EH (cell line): ENCODE measurements around the gene COG7.

Experiments
- DNase-seq: peaks from one replicate; pipeline ENCODE4 v3.0.0-alpha.2; 2015; ENCODE audit warnings: low read depth

Gene COG7

DNA sequence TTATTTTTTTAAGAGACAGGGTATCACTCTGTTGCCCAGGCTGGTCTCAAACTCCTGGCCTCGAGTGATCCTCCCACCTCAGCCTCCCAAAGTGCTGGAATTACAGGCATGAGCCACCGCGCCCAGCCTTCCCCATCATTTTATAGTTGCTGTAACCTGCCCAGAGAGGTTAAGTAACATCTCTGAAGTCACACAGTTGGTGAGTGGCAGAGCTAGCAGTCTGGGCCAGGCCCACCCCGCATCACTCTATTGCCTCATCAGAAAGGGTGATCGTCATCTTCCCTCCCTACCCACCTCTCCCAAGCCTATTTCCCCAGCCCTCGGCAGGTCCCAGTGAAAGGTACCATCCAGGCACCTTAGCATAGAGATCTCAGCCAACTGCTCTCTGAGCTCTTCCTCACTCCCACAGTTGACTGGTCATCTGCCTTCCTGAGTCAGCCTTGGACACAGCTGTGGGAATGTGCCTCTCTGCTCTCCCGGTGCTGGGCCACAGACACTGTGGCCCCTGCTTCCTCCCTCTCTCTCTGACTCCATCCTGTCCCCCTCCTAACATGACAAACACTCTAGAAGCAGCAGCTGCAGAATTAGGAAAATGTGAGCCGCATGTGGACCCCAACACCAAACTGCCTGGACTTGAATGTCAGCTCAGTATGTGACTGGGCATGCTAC lies 93.8 kb downstream of the COG7 start:
- no peak for DNase-seq

DNA sequence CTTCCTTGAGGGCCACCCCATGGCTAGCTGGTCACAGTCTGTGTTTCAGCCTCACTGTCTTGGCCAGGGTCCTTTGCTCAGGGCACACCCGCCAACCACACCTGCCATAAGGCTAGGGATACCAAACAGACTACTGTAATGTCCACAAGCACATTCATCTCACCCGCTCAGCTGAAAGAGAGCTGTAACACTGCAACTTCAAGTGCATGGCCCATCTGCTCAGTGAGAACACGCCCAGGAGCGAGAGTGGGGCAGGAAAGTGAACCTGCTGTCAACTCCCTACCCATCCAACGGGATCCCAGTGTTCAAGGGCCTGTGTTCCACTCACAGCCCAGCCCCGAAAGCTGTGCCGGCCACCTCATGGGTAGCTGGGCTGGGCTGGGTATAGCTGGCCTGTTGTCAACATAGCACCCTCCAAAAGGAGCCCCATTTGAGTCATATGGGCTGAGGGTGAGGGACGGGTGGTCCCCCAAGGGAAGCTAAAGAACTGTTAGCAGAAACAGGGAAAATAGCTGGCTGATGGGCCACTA lies 95.2 kb downstream of the COG7 start:
- no peak for DNase-seq

DNA sequence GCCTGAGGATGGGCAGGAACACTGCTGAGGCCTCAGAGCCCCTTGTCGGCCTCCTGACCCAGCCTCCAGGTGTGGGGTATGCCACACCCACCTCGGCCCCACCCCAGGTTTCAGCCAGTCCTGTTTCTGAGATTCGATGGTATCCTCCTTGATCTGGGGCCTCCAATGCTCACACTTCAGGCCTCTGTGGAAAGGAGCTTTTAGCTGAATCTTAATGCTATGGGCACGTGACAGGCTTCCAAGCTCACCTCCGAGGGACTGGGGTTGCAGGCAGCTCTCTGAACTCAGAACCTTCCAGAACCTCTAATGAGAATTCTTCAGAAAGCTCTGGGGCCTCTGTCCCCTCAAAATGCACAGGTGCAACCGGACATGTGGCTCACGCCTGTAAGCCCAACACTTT lies 96.0 kb downstream of the COG7 start:
- no peak for DNase-seq

DNA sequence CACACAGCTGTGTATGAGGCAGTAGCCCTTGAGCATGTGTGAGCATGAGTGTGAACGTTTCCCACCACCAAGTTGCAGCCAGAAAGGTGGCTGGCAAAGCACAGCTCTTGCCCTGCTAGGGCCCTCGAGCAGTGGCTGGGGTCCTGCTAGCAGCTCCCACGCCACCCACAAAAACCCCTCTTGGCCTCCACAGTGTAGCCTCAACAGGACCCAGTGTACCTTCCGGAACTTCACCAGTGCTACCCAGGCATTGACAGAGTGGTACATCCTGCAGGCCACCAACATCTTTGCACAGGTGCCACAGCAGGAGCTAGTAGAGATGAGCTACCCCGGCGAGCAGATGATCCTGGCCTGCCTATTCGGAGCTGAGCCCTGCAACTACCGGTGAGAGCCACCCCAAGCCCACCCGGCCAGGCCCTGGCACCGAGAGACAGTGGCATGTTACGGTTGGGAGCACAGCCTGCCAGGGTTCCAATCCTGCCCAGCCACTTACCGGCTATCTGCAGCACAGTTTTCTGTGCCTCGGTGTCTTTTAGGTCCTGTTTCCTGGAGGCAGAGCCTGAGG lies 97.8 kb downstream of the COG7 start:
- DNase-seq, result no peak

DNA sequence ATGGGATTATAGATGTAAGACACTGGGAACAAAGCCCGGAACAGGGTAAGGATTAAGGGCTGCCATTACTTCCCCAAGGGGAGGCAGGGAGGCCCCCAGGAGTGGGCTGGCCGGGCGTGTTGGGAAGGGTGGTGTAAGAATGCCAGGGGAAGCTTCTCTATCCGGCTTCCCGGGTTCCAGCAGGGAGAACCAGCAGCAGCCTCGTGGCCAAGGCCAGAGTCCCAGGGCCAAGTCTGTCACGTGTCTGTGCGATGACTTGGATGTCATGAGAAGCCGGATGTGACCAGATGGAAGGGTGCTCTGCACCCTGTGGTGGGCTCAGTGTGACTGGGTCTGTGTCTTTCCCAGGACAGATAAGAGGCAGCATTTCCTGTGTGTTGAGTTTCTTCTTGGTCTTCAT lies 98.7 kb downstream of the COG7 start:
- DNase-seq, result no peak

DNA sequence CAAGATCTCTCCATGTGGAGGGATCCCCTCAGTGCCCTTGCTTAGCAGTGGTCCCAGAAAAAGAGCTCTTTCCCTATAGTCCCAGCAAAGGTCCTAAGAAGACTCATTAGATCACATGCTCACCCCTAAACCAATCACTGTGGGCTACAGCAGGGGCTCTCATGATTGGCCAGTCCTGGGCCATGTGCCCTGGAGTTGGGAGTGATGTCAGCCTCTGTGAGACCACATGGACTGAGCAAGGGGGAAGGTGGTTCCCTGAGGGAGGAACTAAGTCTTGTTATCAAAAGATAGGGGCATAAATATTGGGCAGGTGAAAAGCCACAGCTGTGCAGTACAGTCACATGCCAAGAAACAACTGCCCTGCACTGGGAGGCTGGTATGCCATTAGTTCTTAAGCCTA lies 99.5 kb downstream of the COG7 start:
- no peak for DNase-seq

DNA sequence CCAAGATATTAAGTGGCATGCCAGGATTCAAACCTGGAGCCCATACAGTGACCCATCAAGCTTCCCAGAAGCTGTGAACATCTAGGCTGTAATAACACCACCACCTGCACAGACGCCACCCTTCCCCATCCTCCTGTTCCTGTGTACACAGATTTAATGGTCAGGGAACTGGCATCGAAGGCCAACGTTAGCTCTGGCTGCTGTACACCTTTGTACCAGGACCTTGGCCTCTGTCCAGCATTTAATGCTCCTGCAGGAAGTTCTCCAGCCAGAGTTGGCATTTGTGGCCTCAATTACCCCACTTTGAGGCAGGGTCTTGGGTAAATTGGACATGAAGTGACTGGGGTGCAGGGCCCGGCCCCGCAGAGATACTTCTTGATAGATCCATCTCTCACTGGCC lies 101.6 kb downstream of the COG7 start:
- DNase-seq, result no peak

DNA sequence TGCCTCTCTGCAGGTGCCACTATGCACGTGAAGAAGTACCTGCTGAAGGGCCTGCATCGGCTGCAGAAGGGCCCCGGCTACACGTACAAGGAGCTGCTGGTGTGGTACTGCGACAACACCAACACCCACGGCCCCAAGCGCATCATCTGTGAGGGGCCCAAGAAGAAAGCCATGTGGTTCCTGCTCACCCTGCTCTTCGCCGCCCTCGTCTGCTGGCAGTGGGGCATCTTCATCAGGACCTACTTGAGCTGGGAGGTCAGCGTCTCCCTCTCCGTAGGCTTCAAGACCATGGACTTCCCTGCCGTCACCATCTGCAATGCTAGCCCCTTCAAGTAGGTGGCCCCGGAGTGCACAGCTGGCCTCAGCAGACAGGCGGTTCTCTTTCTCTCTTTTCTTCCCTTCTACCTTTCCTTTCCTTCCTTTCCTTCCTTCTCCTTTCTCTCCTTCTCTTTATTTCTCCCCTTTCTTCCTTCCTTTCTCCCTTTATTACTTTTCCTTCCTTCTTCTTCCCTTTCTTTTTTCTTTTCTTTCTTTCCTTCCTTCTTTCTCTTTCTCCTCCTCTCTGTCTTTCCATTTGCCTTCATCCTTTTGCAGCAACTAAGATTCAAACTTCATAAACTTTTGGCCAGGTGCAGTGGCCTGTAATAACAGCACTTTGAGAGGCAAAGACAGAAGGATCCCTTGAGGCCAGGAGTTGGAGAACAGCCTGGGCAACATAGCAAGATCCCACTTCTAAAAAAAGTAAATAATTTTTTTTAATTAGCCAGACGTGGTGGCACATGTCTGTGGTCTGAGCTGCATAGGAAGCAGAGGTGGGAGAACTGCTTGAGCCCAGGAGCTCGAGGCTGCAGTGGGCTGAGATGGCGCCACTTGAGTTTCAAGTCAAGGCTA lies 104.2 kb downstream of the COG7 start:
- no peak for DNase-seq

DNA sequence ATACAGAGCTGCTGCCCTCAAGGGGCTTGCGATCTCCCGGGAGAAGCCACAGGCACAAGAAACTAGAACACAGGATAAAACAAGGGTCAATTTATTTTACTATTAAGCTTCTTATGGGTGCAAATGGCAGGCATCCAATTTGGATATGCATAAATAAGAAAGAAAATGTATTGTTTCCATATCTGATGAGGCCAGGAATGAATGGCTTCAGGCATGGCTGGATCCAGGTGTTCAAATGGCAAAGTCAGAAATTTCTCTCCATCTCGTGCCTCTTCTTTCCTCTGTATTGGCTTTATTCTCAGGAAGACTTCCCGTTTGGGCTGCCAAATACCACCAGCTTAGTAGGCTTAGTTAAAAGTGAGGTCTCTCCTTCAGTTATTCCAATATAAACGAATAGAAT lies 107.8 kb downstream of the COG7 start:
- DNase-seq, result no peak

DNA sequence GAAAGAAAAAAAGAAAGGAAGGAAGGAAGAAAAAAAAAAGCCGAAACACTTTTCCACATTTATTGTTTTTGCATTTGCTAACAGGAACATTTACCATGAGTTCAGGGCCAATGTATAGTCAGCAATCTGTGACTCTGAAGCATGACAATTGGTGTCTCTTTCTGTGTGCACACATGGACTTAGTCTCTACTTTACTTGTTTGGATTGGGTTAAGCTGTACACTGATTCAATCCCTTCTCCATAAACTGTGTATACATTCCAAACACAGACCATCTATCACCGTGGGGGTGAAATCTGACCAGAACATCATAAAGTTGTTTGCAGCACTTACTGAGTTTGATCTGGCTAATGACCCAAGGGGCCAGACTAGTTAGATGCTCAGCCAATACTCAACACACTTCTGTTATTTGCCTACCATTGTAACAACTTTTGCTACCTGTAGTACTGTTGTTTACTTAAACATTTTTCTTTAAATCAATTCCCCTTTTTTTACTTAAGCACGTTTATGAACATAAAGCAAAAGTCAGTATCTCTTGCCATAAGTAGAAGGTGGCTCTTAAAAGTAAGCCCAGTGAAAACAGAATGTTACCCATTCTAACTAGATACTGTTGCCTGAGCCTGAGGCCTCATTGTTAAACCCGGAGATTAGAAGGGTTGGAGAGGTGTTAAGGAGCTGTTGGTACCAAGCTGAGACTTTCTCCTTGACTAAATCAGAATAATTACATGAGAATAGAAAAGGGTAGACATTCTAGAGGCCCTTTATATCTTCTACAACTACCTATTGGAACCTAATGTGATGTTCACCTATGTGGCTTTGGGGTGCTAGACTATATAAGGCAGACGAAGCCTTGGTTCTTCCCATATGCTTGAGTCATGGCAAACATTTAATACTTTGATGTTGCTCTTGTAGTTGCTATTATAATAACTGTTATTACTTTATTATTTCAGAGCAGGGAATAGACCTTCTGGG lies 109.1 kb downstream of the COG7 start:
- DNase-seq, result no peak

DNA sequence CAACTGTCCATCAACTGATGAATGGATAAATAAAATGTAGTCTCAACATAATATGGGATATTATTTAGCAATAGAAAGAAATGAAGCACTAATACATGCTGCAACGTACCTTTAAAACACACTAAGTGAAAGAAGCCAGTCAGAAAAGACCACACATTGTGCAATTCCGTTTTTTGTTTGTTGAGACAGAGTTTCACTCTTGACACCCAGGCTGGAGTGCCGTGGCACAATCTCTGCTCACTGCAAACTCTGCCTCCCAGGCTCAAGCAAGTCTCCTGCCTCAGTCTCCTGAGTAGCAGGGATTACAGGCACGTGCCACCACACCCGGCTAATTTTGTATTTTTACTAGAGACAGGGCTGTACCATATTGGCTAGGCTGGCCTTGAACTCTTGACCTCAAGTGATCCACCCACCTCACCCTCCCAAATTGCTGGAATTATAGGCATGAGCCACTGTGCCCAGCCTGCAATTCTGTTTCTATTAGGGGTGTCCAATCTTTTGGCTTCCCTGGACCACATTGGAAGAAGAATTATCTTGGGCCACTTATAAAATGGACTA lies 110.8 kb downstream of the COG7 start:
- no peak for DNase-seq

DNA sequence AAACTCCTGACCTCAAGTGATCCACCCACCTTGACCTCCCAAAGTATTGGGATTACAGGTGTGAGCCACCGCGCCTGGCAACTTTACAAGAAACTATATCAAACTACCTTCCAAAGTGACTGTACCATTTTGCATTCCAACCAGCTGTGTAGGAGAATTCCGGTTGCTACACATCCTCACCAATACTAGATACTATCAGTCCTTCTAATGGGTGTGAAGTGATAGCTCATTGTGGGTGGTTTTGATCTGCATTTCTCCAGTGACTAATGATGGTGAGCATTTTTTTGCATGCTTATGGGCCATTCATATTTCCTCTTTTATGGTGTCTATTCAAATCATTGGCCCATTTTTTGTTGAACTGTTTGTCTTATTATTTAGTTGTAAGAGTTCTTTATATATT lies 113.2 kb downstream of the COG7 start:
- no peak for DNase-seq
